Right atrium auricular region (tissue), 2 donors: Measurements from ENCODE around the gene KDM4D. TPM values are rescaled to one million over a fixed set of nuclear protein-coding genes. Genes with fewer than 3 reads are reported as not detected.

Source experiments
- DNase-seq: peaks from one replicate; pipeline ENCODE4 v3.0.0-alpha.2; 2019; ENCODE audit warnings: low spot score
- H3K27ac ChIP-seq, 2 donors: fragments of 200-600 bp; sonication (generic); 1 replicate in 1 of 2; 2 replicates in 1 of 2; pipeline ENCODE4 v1.5.1; 2016 to 2019
- H3K27me3 ChIP-seq, 2 donors: fragments of 200-600 bp; sonication (generic); one replicate each; pipeline versions ENCODE4 v1.5.1 to v1.6.0; 2017 to 2019
- H3K36me3 ChIP-seq: fragments of 200-600 bp; sonication (generic); one replicate; pipeline ENCODE4 v1.5.1; 2016
- H3K4me1 ChIP-seq, 2 donors: fragments of 200-600 bp; sonication (generic); one replicate each; pipeline versions ENCODE4 v1.5.1 to v1.6.0; 2017 to 2019
- H3K4me3 ChIP-seq, 2 donors: fragments of 200-600 bp; sonication (generic); 1 replicate in 1 of 2; 2 replicates in 1 of 2; pipeline ENCODE4 v1.5.1; 2017 to 2019; ENCODE audit warnings: mild to moderate bottlenecking in 1 of 2, moderate library complexity in 1 of 2
- H3K9me3 ChIP-seq, 2 donors: fragments of 200-600 bp; sonication (generic); one replicate each; pipeline ENCODE4 v1.5.1; 2019
- total RNA-seq, 2 donors: library from RNA; depleted of rRNA; stranded (reverse); fragments of >200 nt; gene quantifications; one replicate each; pipeline ENCODE4 v1.1.0, GENCODE V29; 2016
- TF ChIP-seq, protein P1 (sequence below), 2 donors: fragments of 200-600 bp; sonication (generic); IDR thresholded peaks; one replicate each; pipeline ENCODE4 v1.5.1; 2019; ENCODE audit warnings: antibody characterized with exemption in 2 of 2

KDM4D gene
- total RNA-seq, 2 donors from 2014 or later: 0.90 to 1.1 TPM

DNA sequence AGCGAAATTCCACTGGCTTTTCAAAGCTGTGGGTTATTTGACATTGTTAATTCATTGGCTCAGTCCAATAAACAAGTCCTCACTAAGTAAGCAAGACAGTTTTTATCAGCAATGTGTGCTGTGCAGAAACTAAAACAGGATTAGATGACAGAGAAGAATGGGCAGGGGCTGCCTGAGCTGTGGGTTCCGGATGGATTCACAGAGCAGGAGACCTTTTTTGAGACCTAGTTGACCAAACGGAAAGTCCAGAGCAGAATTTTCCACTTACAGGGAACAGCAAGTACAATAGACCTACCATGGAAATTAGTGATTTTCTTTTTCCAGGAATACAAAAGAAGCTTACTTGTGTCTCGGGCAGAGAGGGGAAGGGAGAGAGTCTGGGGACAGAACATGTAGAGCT is 70.5 kb downstream of the KDM4D start:
- Histone ChIP-seq H3K9me3 (no peaks in the 10 kb centered on the region), H3K36me3 (no peaks in the 10 kb centered on the region), H3K27me3 (no peaks in the 10 kb centered on the region), H3K4me3 (no peak overlapping the region), H3K27ac (no peak overlapping the region), H3K4me1 (no peaks in the 10 kb centered on the region)
- no peak for DNase-seq
- TF ChIP-seq, protein P1, sequence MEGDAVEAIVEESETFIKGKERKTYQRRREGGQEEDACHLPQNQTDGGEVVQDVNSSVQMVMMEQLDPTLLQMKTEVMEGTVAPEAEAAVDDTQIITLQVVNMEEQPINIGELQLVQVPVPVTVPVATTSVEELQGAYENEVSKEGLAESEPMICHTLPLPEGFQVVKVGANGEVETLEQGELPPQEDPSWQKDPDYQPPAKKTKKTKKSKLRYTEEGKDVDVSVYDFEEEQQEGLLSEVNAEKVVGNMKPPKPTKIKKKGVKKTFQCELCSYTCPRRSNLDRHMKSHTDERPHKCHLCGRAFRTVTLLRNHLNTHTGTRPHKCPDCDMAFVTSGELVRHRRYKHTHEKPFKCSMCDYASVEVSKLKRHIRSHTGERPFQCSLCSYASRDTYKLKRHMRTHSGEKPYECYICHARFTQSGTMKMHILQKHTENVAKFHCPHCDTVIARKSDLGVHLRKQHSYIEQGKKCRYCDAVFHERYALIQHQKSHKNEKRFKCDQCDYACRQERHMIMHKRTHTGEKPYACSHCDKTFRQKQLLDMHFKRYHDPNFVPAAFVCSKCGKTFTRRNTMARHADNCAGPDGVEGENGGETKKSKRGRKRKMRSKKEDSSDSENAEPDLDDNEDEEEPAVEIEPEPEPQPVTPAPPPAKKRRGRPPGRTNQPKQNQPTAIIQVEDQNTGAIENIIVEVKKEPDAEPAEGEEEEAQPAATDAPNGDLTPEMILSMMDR (IDR thresholded peaks at IDR 0.05): no peak

DNA sequence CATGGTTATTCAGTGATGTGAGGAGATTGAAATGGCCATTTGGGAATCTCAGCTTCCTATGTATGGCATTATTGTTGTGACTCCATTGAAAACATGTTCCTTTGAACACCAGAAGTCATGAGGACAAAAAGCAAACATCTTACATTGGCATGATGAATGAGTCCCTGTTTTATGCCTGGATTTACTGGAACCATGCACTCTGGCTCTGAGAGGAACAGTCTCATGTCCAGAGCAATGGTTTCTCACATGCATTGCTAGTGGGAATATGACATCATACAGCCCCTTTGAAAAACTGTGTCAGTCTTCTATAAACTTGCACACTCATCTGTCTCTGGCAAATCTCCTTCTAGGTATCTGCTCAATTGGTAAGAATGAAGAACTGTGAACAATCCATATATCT is 72.3 kb downstream of the KDM4D start:
- no peaks in the 10 kb centered on the region for H3K27me3 ChIP-seq
- no peaks in the 10 kb centered on the region for H3K4me1 ChIP-seq
- no peak overlapping the region for H3K4me3 ChIP-seq
- TF ChIP-seq, protein P1 (IDR thresholded peaks at IDR 0.05): no peak
- no peaks in the 10 kb centered on the region for H3K36me3 ChIP-seq
- no peak for DNase-seq
- H3K9me3 ChIP-seq: no peaks in the 10 kb centered on the region
- no peak overlapping the region for H3K27ac ChIP-seq

Other genes with a start within 250 kb of the KDM4D start
- 10 to 100 TPM; 56.7 to 59.5 TPM for gene AMOTL1, start 205.4 kb upstream of the KDM4D start, total RNA-seq
- gene CWC15, start 153 bp upstream of the KDM4D start, total RNA-seq: 10 to 100 TPM; 45.3 to 48.6 TPM
- gene KDM4E, start 51.5 kb downstream of the KDM4D start, total RNA-seq: not detected
- gene KDM4F, start 75.7 kb downstream of the KDM4D start, total RNA-seq: not detected
- 10 to 100 TPM; 24.7 to 37.4 TPM for gene SRSF8, start 93.2 kb downstream of the KDM4D start, total RNA-seq
- gene ENDOD1, start 116.1 kb downstream of the KDM4D start, total RNA-seq: 10 to 100 TPM; 18.8 to 27.7 TPM